OCI-LY7 (cell line): ENCODE data around the gene PITPNM1. TPM values are rescaled to one million over a fixed set of nuclear protein-coding genes. Genes with fewer than 3 reads are reported as not detected.

ENCODE experiments used
- BruUV-seq: library from RNA; stranded (reverse); fragments of 400-500 nt; replicated peaks from 2 replicates; lab custom pipeline; 2021; lab: Mats Ljungman, UMichigan
- CTCF ChIA-PET: fragments of 300-600 bp; sonication (Branson Sonifier 250); formaldehyde crosslinking; loops from one replicate; lab custom pipeline; 2022; ENCODE audit warnings: antibody characterized with exemption; ENCODE audit not compliant: unreplicated experiment; lab: Charles Lee
- POLR2A ChIA-PET: fragments of 300-600 bp; sonication (Branson Sonifier 250); formaldehyde crosslinking; loops from one replicate; lab custom pipeline; 2022; ENCODE audit warnings: antibody characterized with exemption; lab: Charles Lee
- DNase-seq: peaks from one replicate; pipeline ENCODE4 v3.0.0-alpha.2; 2015; ENCODE audit warnings: low spot score
- H2AFZ ChIP-seq: fragments of 200-600 bp; sonication (generic), shearing (Covaris generic); 2 replicates; pipeline ENCODE4 v1.6.1; 2014; ENCODE audit warnings: mild to moderate bottlenecking, antibody characterized with exemption, low read length, moderate library complexity
- H3K27ac ChIP-seq: fragments of 200-600 bp; sonication (generic); 2 replicates; pipeline ENCODE4 v1.5.1; 2014; ENCODE audit warnings: mixed run types, low read depth, mild to moderate bottlenecking, moderate library complexity, low read length, inconsistent platforms; ENCODE audit not compliant: poor library complexity, severe bottlenecking
- H3K36me3 ChIP-seq: fragments of 200-600 bp; sonication (generic); 2 replicates; pipeline ENCODE4 v1.6.1; 2014; ENCODE audit warnings: mild to moderate bottlenecking, antibody characterized with exemption, low read length, moderate library complexity, mixed read lengths; ENCODE audit not compliant: insufficient read depth
- H3K4me1 ChIP-seq: fragments of 200-600 bp; sonication (generic); 2 replicates; pipeline ENCODE4 v1.5.1; 2014; ENCODE audit warnings: mild to moderate bottlenecking, low read length; ENCODE audit not compliant: insufficient read depth, poor library complexity, severe bottlenecking
- H3K4me2 ChIP-seq: fragments of 200-600 bp; sonication (generic); 2 replicates; pipeline ENCODE4 v1.6.1; 2014; ENCODE audit warnings: mild to moderate bottlenecking, low read length
- H3K4me3 ChIP-seq: fragments of 200-600 bp; sonication (generic); 2 replicates; pipeline ENCODE4 v1.5.1; 2014; ENCODE audit warnings: mild to moderate bottlenecking, low read depth, low read length; ENCODE audit not compliant: poor library complexity, severe bottlenecking
- H3K79me2 ChIP-seq: fragments of 200-600 bp; sonication (generic); 2 replicates; pipeline ENCODE4 v1.6.1; 2016; ENCODE audit warnings: low read depth, mild to moderate bottlenecking, low read length, moderate library complexity, mixed read lengths; ENCODE audit not compliant: insufficient read depth
- H3K9me2 ChIP-seq: fragments of 200-600 bp; sonication (generic); 2 replicates; pipeline ENCODE4 v1.6.1; 2016; ENCODE audit warnings: mild to moderate bottlenecking, low read length, mixed read lengths; ENCODE audit not compliant: insufficient read depth
- H3K9me3 ChIP-seq: fragments of 200-600 bp; sonication (generic); 2 replicates; pipeline ENCODE4 v1.6.1; 2014; ENCODE audit warnings: mild to moderate bottlenecking, mixed run types, low read length, mixed read lengths
- H4K20me1 ChIP-seq: fragments of 200-600 bp; sonication (generic); 2 replicates; pipeline ENCODE4 v1.6.1; 2014; ENCODE audit warnings: mild to moderate bottlenecking, antibody characterized with exemption, low read length, moderate library complexity, mixed read lengths; ENCODE audit not compliant: insufficient read depth
- EZH2phosphoT487 ChIP-seq: fragments of 200-600 bp; sonication (generic); IDR thresholded peaks from 2 replicates; pipeline ENCODE4 v1.6.1; 2018; ENCODE audit warnings: low read depth, borderline replicate concordance, mild to moderate bottlenecking, mixed run types, antibody characterized with exemption, low read length, moderate library complexity, mixed read lengths
- intact Hi-C: fragments of 100-400 bp; cut with micrococcal nuclease; formaldehyde crosslinking; loops from one replicate; pipeline ENCODE4 v1.10.0; 2022; ENCODE audit not compliant: unreplicated experiment
- total RNA-seq, 2 experiments: library from RNA; depleted of rRNA in 1 of 2; stranded (reverse); fragments of >200 nt in 1 of 2; shearing (Covaris generic) in 1 of 2; gene quantifications; 2 replicates each; pipeline ENCODE4 v1.2.3, GENCODE V29; 2014 to 2022
- TF ChIP-seq, protein P1 (sequence below): fragments of 200-600 bp; sonication (generic); conservative IDR thresholded peaks from 2 replicates; pipeline ENCODE4 v1.5.1; 2014; ENCODE audit warnings: mild to moderate bottlenecking, antibody characterized with exemption, low read length, moderate library complexity, mixed read lengths

PITPNM1 gene
- total RNA-seq, 2 experiments from 2014 or later: 37.2 to 51.3 TPM

DNA sequence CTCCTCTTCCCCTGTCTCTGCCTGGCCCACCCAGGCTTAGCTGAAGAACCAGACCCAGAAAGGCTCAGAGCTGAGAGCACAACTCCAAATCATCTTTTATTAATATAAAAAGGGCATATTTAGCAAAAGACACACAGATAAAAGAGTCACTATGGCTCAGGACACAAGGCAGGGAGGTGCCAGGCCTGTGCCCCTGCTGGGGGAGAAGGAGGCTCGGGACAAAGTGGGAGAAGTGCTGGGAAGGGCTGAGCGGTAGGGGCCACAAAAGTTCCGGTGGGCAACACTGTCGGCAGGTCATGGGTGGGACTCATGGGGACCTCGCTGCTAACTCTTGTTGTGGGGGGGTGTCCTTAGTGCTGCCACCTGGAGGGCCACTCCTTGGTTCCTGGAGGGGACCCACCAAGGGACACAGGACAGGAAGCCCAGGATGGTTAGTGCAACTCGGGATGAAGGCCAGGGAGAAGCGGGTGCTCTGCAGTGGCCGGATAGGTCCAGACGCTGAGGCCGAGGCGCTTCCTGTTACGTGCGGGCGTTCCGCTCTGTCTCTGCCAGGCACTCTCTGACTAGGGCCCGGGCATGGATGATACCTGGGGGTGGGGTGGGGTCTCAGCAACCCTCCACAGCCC, 1.4 kb upstream of the PITPNM1 start:
- intact Hi-C loops: loop anchor here (1.0 to 5.0 kb wide), 10 partner anchors 22 to 239 kb away; partner anchors contain the start of genes GRK2, GSTP1, POLD4 and PTPRCAP
- Histone ChIP-seq H3K79me2 (peaks cover 19% of the 10 kb centered on the region), H3K9me3 (no peaks in the 10 kb centered on the region), H3K4me1 (peaks cover 38% of the 10 kb centered on the region), H3K36me3 (peaks cover 9% of the 10 kb centered on the region; the same call in 1 of the 2 replicates), H3K9me2 (no peaks in the 10 kb centered on the region), H4K20me1 (0 out of 2 replicates have a peak, but pooled peaks cover 9% of the 10 kb centered on the region), H2AFZ (no peak overlapping the region), H3K27ac (peak overlapping the region; percentile 70), H3K4me3 (peak overlapping the region; percentile 88), H3K4me2 (peak overlapping the region; percentile 97)
- POLR2A ChIA-PET: interaction anchor here (0.6 to 0.7 kb wide), 2 partner anchors 33 to 1002 kb away, joined by 3 read pairs; no protein-coding TSS in a partner anchor
- TSS peak; percentile 96 for BruUV-seq
- peak; percentile 47 for DNase-seq
- CTCF ChIA-PET: no interaction called here
- no peak for TF ChIP-seq EZH2phosphoT487
- TF ChIP-seq, protein P1, sequence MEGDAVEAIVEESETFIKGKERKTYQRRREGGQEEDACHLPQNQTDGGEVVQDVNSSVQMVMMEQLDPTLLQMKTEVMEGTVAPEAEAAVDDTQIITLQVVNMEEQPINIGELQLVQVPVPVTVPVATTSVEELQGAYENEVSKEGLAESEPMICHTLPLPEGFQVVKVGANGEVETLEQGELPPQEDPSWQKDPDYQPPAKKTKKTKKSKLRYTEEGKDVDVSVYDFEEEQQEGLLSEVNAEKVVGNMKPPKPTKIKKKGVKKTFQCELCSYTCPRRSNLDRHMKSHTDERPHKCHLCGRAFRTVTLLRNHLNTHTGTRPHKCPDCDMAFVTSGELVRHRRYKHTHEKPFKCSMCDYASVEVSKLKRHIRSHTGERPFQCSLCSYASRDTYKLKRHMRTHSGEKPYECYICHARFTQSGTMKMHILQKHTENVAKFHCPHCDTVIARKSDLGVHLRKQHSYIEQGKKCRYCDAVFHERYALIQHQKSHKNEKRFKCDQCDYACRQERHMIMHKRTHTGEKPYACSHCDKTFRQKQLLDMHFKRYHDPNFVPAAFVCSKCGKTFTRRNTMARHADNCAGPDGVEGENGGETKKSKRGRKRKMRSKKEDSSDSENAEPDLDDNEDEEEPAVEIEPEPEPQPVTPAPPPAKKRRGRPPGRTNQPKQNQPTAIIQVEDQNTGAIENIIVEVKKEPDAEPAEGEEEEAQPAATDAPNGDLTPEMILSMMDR: peak; percentile 63

DNA sequence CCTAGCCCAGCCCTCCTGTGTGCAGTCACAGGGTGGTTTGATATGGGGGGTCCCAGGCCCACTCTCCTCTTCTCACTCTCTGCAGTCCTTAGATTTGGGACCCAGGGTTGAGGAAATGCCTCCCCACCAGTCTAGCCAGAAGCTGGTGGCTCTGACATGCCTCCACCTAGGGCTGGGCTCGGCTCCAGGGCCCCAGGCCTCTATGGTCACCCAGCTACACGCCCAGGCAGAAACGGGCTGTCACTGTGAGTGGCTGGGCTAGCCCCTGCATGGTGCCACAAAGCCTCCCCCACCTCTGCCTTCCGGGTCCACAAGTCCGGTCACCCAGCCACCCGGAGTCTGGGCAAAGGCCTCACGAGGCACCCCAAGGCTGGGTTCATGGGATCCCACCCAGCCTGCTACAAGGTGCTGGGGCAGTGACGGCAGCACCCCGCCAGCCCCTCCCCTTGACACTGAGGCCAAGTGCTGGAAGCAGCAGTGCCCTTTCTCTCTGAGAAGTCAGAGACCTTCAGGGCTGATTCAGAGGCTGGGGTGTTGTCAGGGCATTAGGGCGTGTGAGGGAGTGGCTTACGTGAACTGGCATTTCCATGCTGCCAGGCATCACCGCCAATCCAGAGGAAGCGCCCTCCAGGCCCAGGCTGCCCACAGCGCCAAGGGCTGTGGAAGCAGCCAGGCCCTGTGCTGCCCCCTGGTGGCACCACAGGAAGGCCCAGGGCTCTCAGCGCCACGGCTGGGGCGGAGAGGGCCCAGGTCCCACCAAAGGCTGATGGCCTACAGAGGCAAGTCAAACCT, 638 bp upstream of the PITPNM1 start:
- Histone ChIP-seq H3K9me3 (no peaks in the 10 kb centered on the region), H3K4me3 (peak overlapping the region; percentile 88), H4K20me1 (0 out of 2 replicates have a peak, but pooled peaks cover 9% of the 10 kb centered on the region), H3K9me2 (no peaks in the 10 kb centered on the region), H3K4me2 (peak overlapping the region; percentile 97), H3K79me2 (peaks cover 19% of the 10 kb centered on the region), H3K4me1 (peaks cover 38% of the 10 kb centered on the region), H3K36me3 (peaks cover 15% of the 10 kb centered on the region; the same call in 1 of the 2 replicates), H2AFZ (no peak overlapping the region), H3K27ac (peak overlapping the region; percentile 70)
- BruUV-seq: no TSS peak
- intact Hi-C loops: loop anchor here (1.0 to 5.0 kb wide), 10 partner anchors 21 to 238 kb away; partner anchors contain the start of genes GRK2, GSTP1, POLD4 and PTPRCAP
- peak; percentile 90 for DNase-seq
- CTCF ChIA-PET: no interaction called here
- POLR2A ChIA-PET: interaction anchor here (0.7 kb wide), 1 partner anchor 33 kb away, joined by 3 read pairs; no protein-coding TSS in a partner anchor
- no peak for TF ChIP-seq EZH2phosphoT487
- TF ChIP-seq, protein P1: peak; percentile 94
